ENCODE results near the gene CPXM2. TPM values are rescaled to one million over a fixed set of nuclear protein-coding genes. Genes with fewer than 3 reads are reported as not detected.

The CPXM2 gene
- total and polyA plus RNA-seq, 9 of the 15 experiments (the other 6 are each of a cell fraction or from before 2014, with no cell fraction given): not detected

- TF ChIP-seq HEY1 (CRISPR knock-in tag; IDR thresholded peaks at IDR 0.05; ENCODE audit: borderline replicate concordance) (no peak), POLR2H (tag; IDR thresholded peaks at IDR 0.05; ENCODE audit: low read depth) (no peak), ZNF316 (IDR thresholded peaks at IDR 0.05) (peak; percentile 4; the same call in 1 of the 2 replicates), RBM25 (IDR thresholded peaks at IDR 0.05; ENCODE audit: low read depth, low read length, severe bottlenecking) (no peak), L3MBTL2 (IDR thresholded peaks at IDR 0.05) (no peak), SMAD1 (IDR thresholded peaks at IDR 0.05; ENCODE audit: low read depth, low read length, partially characterized antibody) (no peak), ZNF431 (CRISPR knock-in tag; IDR thresholded peaks at IDR 0.05) (no peak), HCFC1 (IDR thresholded peaks at IDR 0.05; ENCODE audit: low read depth, low read length) (no peak), ZBTB49 (CRISPR knock-in tag; IDR thresholded peaks at IDR 0.05; ENCODE audit: borderline replicate concordance) (no peak), HBP1 (CRISPR knock-in tag; IDR thresholded peaks at IDR 0.05) (no peak), MAFG (tag; conservative IDR thresholded peaks at IDR 0.05) (peak; percentile 60; the same call in 1 of the 2 replicates), ZNF445 (CRISPR knock-in tag; IDR thresholded peaks at IDR 0.05; ENCODE audit: low read depth) (no peak), CGGBP1 (CRISPR knock-in tag; IDR thresholded peaks at IDR 0.05) (no peak), ZBTB12 (CRISPR knock-in tag; IDR thresholded peaks at IDR 0.05) (no peak), MEF2D (tag; conservative IDR thresholded peaks at IDR 0.05; ENCODE audit: low read depth) (peak; percentile 83), SMC3 (conservative IDR thresholded peaks at IDR 0.05; ENCODE audit: insufficient read depth, low read depth, low read length) (no peak), NR4A1 (CRISPR knock-in tag; IDR thresholded peaks at IDR 0.05) (no peak), NR4A1 (tag; IDR thresholded peaks at IDR 0.05) (no peak), C11orf30 (IDR thresholded peaks at IDR 0.05; ENCODE audit: low read depth) (0 out of 2 replicates have a peak, but pooled peaks have one; percentile 7), TAF7 (tag; IDR thresholded peaks at IDR 0.05) (no peak), MLLT1 (IDR thresholded peaks at IDR 0.05) (no peak), DNMT1 (IDR thresholded peaks at IDR 0.05) (no peak), POLR3G (IDR thresholded peaks at IDR 0.05; ENCODE audit: extremely low read depth, insufficient read length, insufficient replicate concordance) (no peak), ERF (CRISPR knock-in tag; IDR thresholded peaks at IDR 0.05) (no peak), CBFA2T3 (IDR thresholded peaks at IDR 0.05) (peak; percentile 66; the same call in 1 of the 2 replicates), BHLHE40 (IDR thresholded peaks at IDR 0.05; ENCODE audit: low read length) (no peak)
These were observed 91.3 kb downstream of the CPXM2 start (continued) for GRCh38 chr10:123800289-123800688.

All from K562 (cell line).